ENCODE data around the gene ESRRA. TPM values are rescaled to one million over a fixed set of nuclear protein-coding genes. Genes with fewer than 3 reads are reported as not detected.
A peak's percentile ranks its signal among the peaks of the same experiment; 100 is the strongest.

The ESRRA gene
- total and polyA plus RNA-seq, 9 of the 15 experiments (the other 6 are each of a cell fraction or from before 2014, with no cell fraction given), result 0.27 to 89.7 (median 23.7) TPM

DNA sequence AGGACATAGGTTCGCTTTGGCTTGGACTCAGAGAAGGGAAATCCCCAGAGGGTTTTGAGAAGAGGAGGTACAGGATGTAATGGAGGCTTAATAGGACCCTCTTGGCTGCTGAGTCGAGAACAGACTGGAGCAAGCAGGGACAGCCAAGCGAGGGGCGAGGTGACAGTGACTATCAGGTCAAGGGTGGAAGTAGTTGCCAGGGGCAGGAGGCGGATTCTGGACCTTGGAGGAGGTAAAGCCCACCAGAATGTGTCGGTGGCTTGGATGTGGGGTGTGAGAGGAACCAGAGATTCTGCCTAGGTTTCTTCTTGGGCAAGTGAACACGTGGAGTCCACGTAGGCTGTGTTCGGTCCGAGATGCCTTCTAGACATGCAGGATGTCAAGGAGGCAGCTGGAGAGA, 7.6 kb downstream of the ESRRA start:
- peaks cover 0 to 49% of the 10 kb centered on the region in 2 experiments; a peak in 3 of 5 replicates for H3K4me1 ChIP-seq (replicated peaks in 1 of 2; ENCODE audit: control insufficient read depth in 2 of 2, insufficient read depth in 2 of 2, low read length in 2 of 2)
- H3K4me3 ChIP-seq, result no peak overlapping the region
- intact Hi-C loops (cut with micrococcal nuclease), result no loop called here
- H3K27ac ChIP-seq (ENCODE audit: extremely low read depth, low read depth, low read length), result no peak overlapping the region; the same call in 2 of the 3 replicates
- ATAC-seq (no peak), DNase-seq (ENCODE audit: extremely low read depth in 1 of 4, low spot score in 3 of 4) (no peak), FAIRE-seq (no peak)
- no peak overlapping the region for H2AFZ ChIP-seq (ENCODE audit: low read depth, low read length)
- POLR2A ChIA-PET, result interaction anchor here (0.5 kb wide), 1 partner anchor 118 kb away, joined by 5 read pairs; no protein-coding TSS in a partner anchor
- in situ Hi-C loops (cut with MboI), result no loop called here
- H4K20me1 ChIP-seq (replicated peaks; ENCODE audit: control insufficient read depth, insufficient read depth, low read length), result no peaks in the 10 kb centered on the region; the same call in 1 of the 2 replicates
- CTCF ChIA-PET (ENCODE audit: low intra/inter-chr PET ratio), result no interaction called here
- no TSS peak for BruUV-seq (replicated peaks)
- no peak overlapping the region for H3K4me2 ChIP-seq (ENCODE audit: insufficient read depth, low read length)
- 88% methylated on average over 10 of the region's 10 CpGs for WGBS (ENCODE audit: insufficient coverage, low coverage, missing lambda C conversion rate)
- H3K9ac ChIP-seq (ENCODE audit: insufficient read depth in 1 of 2, low read depth in 2 of 2, low read length in 2 of 2), result peak overlapping the region in 1 of 2 experiments; percentile 32; a peak in 2 of 4 replicates
- peaks cover 46% of the 10 kb centered on the region for H3K79me2 ChIP-seq (ENCODE audit: control insufficient read depth, insufficient read depth, low read length)
- H3K27me3 ChIP-seq (ENCODE audit: control insufficient read depth in 2 of 2, insufficient read depth in 2 of 2, low read length in 2 of 2), result no peaks in the 10 kb centered on the region
- H3K9me3 ChIP-seq (replicated peaks; ENCODE audit: control insufficient read depth, insufficient read depth, low read depth, low read length), result no peaks in the 10 kb centered on the region
- H3K9me1 ChIP-seq (ENCODE audit: control insufficient read depth, insufficient read depth, low read length), result no peaks in the 10 kb centered on the region
- H3K36me3 ChIP-seq (ENCODE audit: control insufficient read depth, insufficient read depth, low read length), result peaks cover 65% of the 10 kb centered on the region
- TF ChIP-seq HDAC6 (IDR thresholded peaks at IDR 0.05; ENCODE audit: low read depth, low read length) (no peak), ZNF436 (CRISPR knock-in tag; IDR thresholded peaks at IDR 0.05) (no peak), POU5F1 (IDR thresholded peaks at IDR 0.05; ENCODE audit: borderline replicate concordance, low read depth, low read length, partially characterized antibody) (no peak), MCM7 (IDR thresholded peaks at IDR 0.05) (no peak), STAT5A (IDR thresholded peaks at IDR 0.05; ENCODE audit: borderline replicate concordance, low read length) (no peak), KDM4B (IDR thresholded peaks at IDR 0.05; ENCODE audit: borderline replicate concordance in 2 of 2, low read depth in 1 of 2) (no peak), ZNF766 (CRISPR knock-in tag; conservative IDR thresholded peaks at IDR 0.05) (no peak), MTA3 (IDR thresholded peaks at IDR 0.05; ENCODE audit: borderline replicate concordance) (no peak), FOS (IDR thresholded peaks at IDR 0.05; ENCODE audit: extremely low read depth, insufficient read length) (no peak), ZNF311 (CRISPR knock-in tag; IDR thresholded peaks at IDR 0.05) (no peak), MBD2 (IDR thresholded peaks at IDR 0.05; ENCODE audit: borderline replicate concordance, low read depth) (no peak)
- TF ChIP-seq, protein P1, sequence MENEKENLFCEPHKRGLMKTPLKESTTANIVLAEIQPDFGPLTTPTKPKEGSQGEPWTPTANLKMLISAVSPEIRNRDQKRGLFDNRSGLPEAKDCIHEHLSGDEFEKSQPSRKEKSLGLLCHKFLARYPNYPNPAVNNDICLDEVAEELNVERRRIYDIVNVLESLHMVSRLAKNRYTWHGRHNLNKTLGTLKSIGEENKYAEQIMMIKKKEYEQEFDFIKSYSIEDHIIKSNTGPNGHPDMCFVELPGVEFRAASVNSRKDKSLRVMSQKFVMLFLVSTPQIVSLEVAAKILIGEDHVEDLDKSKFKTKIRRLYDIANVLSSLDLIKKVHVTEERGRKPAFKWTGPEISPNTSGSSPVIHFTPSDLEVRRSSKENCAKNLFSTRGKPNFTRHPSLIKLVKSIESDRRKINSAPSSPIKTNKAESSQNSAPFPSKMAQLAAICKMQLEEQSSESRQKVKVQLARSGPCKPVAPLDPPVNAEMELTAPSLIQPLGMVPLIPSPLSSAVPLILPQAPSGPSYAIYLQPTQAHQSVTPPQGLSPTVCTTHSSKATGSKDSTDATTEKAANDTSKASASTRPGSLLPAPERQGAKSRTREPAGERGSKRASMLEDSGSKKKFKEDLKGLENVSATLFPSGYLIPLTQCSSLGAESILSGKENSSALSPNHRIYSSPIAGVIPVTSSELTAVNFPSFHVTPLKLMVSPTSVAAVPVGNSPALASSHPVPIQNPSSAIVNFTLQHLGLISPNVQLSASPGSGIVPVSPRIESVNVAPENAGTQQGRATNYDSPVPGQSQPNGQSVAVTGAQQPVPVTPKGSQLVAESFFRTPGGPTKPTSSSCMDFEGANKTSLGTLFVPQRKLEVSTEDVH (IDR thresholded peaks at IDR 0.05; ENCODE audit: low read depth, partially characterized antibody), result no peak
- TF ChIP-seq, protein P2, sequence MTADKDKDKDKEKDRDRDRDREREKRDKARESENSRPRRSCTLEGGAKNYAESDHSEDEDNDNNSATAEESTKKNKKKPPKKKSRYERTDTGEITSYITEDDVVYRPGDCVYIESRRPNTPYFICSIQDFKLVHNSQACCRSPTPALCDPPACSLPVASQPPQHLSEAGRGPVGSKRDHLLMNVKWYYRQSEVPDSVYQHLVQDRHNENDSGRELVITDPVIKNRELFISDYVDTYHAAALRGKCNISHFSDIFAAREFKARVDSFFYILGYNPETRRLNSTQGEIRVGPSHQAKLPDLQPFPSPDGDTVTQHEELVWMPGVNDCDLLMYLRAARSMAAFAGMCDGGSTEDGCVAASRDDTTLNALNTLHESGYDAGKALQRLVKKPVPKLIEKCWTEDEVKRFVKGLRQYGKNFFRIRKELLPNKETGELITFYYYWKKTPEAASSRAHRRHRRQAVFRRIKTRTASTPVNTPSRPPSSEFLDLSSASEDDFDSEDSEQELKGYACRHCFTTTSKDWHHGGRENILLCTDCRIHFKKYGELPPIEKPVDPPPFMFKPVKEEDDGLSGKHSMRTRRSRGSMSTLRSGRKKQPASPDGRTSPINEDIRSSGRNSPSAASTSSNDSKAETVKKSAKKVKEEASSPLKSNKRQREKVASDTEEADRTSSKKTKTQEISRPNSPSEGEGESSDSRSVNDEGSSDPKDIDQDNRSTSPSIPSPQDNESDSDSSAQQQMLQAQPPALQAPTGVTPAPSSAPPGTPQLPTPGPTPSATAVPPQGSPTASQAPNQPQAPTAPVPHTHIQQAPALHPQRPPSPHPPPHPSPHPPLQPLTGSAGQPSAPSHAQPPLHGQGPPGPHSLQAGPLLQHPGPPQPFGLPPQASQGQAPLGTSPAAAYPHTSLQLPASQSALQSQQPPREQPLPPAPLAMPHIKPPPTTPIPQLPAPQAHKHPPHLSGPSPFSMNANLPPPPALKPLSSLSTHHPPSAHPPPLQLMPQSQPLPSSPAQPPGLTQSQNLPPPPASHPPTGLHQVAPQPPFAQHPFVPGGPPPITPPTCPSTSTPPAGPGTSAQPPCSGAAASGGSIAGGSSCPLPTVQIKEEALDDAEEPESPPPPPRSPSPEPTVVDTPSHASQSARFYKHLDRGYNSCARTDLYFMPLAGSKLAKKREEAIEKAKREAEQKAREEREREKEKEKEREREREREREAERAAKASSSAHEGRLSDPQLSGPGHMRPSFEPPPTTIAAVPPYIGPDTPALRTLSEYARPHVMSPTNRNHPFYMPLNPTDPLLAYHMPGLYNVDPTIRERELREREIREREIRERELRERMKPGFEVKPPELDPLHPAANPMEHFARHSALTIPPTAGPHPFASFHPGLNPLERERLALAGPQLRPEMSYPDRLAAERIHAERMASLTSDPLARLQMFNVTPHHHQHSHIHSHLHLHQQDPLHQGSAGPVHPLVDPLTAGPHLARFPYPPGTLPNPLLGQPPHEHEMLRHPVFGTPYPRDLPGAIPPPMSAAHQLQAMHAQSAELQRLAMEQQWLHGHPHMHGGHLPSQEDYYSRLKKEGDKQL (CRISPR knock-in tag; IDR thresholded peaks at IDR 0.05; ENCODE audit: borderline replicate concordance), result no peak
- TF ChIP-seq, protein P3, sequence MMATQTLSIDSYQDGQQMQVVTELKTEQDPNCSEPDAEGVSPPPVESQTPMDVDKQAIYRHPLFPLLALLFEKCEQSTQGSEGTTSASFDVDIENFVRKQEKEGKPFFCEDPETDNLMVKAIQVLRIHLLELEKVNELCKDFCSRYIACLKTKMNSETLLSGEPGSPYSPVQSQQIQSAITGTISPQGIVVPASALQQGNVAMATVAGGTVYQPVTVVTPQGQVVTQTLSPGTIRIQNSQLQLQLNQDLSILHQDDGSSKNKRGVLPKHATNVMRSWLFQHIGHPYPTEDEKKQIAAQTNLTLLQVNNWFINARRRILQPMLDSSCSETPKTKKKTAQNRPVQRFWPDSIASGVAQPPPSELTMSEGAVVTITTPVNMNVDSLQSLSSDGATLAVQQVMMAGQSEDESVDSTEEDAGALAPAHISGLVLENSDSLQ (IDR thresholded peaks at IDR 0.05), result no peak
